GM19455 (cell line): ENCODE data around the gene TPK1.
"Not testable (repeated sequence)": the region's sequence is repeated elsewhere in the genome, so short reads cannot be mapped to it uniquely, and the experiment has no call there.

Source experiments
- ATAC-seq: cut with Tn5 transposase; IDR thresholded peaks from one replicate; pipeline ENCODE4 v1.9.1; 2021; ENCODE audit not compliant: unreplicated experiment

TPK1 gene

DNA sequence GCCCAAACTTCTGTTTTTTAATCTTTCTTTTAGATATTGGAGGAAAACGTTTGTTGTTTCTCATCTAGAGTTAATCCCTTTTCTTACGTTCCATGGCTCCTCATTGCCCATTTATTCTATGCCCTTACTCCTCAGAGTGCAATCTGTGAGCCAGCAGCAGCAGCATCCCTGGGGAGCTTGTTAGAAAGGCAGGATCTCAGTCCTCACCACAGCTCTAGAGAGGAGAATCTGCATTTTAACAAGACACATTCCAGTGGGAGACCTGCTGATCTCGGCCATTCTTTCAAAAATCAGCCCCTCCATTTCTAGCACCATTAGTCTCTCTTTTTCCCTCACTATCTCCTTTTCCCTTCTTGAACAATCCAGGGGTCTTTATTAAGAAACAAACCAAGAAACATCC, 348.0 kb downstream of the TPK1 start:
- no peak for ATAC-seq

DNA sequence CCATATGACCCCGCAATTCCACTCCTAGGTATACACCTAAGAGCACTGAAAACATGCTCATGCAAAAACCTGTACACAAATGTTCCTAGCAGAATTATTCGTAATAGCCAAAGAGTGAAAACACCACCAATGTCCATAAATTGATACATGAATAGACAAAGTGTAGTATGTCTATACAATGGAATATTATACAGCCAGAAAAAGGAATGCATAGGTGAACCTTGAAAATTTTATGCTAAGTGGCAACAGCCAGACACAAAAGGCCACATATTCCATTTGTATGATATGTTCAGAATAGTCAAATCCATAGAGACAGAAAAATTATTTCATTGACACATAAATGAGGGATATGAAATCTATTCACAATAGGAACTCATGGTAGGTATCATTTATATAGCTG, 351.4 kb downstream of the TPK1 start:
- no peak for ATAC-seq

DNA sequence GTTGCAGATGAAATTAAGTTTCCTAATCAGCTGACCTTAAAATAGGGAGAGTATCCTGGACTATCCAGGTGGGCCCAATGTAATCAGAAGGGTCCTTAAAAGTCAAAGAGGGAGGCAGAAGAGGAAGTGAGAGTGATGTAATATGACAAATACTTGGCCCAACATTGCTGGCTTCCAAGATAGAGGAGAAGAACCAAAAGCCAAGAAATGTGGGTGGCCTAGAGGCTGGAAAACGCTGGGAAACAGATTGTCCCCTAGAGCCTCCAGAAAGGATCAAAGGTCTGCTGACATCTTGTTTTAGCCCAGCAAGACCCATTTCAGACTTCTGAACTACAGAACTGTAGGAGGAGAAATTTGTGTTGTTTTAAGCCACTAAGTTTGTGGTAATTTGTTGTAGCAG, 352.7 kb downstream of the TPK1 start:
- no peak for ATAC-seq

DNA sequence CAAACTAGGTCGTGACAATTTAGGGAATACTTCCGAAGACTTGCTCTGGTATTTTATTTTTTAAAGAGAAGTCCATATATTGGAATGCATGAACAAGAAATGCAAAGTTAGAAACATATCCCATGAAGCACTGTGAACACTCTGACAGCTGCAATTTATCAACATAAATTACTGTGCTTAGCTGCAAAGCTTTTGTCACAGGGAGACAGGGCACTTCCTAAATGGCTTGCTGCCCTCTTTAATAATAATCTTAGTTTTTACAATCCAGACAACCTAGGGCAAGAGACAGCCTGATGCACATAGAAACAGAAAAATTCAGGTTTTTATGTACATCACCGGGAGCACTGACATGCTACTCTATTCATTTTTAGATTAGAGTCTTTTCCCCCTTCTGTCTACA, 354.0 kb downstream of the TPK1 start:
- ATAC-seq: no peak

DNA sequence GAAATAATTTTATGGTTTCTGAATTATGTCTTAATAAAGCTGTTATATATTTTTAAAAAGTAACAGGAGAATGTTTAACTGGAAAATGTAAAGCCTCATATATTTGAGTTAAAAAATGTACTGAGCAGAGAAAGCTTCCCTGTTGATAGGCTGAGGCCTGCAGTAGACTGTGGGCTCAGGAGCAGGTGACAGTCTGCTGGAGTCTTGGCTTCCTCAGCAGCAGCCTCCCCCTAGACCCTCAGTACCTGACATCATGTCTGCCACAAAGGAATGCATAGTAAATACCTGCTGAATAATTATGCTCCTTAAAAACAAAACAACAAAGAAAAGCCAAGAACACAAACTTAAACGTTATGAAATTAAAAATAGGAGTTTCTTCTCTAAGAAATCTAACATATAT, 358.5 kb downstream of the TPK1 start:
- ATAC-seq: no peak

DNA sequence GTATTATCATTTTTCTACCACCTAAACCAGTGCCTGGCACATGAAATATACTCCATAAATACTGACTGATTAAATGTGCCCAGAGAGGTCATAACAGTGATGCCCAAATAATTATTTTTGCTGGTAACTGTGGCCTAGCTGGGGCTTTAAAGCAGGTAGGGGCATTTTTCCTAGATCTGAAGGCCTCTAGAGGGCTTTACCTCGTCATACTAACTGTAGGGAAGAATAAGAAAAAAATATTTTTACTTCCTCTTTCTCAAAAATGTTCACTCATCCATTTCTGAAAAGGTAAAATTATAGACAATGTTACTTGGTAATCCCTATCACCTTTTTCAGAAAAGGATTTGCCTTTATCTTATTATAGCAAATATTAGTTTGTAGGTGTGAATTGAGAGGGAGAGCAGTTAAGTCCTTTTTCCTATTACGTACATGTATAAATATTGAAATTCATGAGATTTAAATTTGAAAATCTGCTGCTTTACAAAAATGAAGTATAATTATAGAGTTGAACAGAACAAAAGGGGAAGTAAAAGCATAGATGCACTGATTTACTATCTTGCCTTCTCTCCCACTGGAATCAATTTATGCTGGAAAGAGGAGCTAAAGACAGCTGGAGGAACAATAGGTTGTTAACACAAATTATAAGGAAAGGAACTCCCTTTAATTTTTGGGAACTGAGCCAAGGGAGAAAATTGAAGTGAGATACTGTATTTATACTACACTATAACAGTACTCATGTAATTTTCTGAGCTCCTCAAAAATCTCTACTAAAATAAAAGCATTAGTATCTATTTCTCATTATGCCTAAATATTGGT, 360.8 kb downstream of the TPK1 start:
- no peak for ATAC-seq

DNA sequence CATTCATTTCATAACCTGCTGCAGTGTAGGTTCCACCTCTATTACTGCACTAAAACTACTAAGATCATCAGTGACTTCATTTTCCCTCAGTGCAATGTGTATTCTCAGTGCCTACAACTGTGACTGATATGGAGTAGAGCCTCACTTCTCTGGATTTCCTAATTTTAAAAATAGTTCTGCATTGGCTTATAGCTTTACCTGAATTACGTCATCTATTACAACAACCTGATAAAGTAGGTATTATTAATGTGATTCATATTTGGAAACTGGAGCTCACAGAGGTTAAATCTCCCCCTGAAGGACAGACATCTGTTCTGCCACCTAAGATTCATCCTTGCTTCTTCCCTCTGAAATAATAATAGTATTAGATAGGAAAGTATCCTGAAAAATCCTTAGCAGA, 361.5 kb downstream of the TPK1 start:
- no peak for ATAC-seq

DNA sequence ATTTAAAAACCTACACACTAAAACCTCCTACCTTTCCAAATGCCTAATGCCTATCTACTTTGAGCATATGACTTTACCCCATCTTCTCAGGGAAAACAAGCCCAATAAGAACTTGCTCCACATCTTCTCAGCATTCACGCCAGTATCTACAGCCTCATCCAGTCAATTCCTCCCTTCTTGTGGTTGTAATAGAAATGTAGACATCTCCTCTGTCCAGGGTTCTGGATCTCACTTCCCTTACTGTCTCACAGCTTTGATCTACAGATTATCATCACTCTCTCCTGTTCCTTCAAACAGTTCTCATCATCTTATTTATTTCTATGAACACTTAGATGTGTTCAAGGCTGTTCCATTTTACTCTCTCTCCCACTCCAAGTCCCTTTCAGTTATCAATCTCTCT, 361.9 kb downstream of the TPK1 start:
- no peak for ATAC-seq

DNA sequence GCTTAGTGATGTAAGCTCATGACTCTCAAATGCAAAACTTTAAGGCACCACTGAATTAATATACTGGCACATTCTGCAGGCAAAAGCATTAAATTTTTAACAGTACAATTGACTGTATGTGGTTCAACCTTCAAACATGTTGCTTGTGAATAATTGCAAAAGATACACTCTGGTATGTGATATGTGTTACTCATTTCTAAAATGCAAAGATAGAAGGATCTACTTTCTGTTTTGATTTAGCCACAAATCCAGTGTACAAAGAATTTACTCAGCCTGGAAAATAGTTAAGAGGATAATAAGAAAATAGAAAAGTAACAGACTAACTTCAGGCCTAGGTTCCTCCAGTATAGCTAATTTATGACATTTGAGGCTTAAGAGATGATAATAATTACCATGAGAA, 365.8 kb downstream of the TPK1 start:
- ATAC-seq: no peak

DNA sequence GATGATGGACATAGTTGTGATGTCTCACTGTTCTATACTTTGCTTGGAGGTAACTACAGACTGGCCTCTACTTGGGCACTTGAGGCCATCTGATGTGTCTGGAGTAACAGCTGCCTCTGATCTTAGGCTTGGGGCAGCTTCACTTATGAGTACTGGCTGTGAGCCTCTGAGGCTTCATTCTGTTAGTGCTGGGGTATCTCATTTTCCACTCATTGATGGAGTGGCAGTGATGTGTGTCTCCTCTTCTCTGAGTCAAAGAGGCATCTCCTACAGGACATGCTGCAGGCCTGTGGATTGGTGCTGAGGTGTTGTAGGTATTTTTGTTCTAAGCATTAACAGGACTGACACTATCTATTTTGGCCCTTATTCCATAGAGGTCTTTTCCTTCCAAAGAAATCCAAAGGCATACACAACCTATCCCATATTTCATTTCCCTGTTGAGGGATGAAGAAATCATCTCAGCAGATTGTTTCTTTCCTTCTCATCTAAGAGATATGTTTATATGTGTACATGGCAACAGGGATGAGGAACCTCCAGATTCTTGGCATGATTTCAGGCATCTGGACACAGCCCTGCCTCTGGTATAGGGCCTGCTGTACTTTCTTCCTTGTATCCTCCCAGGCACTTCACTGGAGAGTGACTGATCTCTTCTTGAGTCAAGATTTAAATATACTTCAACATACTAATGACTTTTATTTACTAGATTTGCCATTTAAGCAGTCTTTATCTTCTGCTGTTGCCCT, 366.7 kb downstream of the TPK1 start:
- ATAC-seq: no peak

DNA sequence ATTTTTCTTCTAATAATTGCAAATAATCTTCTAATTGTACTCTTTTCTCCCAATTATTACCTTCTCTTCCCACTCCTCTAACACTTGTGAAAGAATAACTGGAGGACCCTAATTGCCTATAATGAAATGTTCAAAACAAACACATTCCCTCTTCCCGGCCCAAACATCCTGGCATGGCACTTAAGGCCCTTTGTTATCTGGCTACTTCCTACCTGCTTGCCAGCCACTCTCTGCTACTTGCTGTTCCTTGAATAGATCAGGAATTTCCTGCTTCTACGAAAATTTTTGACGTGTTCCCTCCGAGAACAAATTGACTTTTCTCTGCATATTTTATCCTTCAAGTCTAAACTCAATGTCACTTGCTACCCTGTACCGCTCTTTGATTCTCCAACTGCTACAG, 376.2 kb downstream of the TPK1 start:
- ATAC-seq: no peak

DNA sequence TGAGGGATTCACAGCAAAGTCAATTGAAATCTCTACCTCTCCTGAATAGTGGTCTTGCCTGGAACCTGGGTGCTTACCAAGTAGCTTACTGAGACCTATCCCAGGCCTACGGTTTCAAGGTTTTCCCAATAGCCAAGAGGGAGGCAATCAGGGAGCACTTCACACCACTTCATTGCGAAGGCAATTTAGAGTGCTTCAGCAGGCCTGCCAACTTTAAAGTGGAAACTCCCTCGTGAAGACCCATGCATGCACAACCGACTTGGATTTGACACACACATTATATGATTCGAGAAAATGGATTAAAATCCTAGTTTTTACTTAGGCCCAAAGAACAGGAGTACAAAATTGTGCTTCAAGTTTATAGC, 380.8 kb downstream of the TPK1 start:
- no peak for ATAC-seq

DNA sequence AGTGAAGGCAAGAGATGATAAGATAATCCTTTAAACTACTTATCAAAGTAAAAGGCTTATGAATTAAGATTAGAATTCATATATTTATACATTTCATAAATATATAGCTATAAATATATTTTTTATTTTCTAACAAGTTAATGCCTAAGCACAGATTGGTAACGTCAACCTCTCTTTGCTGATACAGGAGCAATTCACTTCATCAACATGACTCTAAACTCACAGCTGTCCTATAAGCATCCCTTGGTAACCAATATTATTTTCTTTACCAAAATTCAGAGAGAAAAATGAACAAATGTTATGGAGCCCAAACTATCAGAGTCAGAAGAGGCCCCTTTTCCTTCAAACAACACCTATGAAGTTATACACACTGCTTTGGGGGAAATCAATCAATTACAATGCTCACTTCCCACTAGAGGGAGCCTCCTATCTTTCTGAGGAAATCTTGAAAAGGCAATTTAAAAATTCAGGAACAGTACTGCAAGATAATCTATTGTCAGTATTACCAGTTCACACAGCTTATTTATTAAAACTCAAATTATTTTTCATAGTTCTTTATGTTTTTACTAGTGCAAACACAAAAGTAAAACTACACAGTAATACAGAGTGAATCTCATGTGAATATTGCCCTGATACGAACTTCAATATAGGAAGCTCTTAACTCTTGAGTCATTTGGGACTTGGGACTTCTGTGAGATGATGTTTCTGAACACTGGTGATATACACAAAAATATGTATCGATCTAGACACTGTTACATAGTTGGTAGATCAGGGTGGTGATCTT, 381.4 kb downstream of the TPK1 start:
- ATAC-seq: no peak

DNA sequence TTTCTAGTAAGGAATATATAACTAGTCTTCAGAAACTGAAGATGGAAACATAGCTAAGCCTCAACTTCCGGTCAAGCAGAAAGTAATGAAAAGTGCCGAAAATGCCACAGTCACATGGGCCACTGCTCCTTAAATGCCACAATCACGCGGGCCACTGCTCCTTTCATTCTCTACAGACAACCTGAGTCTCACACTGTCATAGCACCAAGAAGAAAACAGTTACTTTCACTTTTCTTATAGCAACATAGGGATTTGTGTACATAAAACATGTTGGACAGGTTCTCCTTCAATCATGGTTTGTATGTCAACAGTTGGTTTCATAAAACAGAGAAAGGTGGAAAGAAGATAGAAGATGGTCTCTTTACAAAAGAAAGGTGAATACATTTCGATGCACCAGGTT, 383.8 kb downstream of the TPK1 start:
- ATAC-seq: no peak

DNA sequence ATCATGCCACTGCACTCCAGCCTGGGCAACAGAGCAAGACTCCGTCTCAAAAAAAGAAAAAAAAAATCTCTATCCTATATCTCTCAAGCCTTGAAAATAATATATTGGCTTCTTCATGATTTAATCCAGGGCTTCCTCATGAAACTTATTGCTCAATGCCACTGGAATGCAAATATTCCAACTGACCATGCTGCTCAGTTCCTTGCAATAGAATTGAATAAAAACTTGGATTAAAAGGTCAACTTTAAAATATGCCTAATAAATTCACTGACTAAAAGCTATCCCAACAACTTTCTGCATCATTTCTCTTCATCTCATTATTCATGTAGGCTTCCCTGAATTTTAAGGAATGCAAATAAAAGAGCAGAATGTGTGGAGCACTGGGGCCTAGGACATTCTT, 390.3 kb downstream of the TPK1 start:
- no peak for ATAC-seq

DNA sequence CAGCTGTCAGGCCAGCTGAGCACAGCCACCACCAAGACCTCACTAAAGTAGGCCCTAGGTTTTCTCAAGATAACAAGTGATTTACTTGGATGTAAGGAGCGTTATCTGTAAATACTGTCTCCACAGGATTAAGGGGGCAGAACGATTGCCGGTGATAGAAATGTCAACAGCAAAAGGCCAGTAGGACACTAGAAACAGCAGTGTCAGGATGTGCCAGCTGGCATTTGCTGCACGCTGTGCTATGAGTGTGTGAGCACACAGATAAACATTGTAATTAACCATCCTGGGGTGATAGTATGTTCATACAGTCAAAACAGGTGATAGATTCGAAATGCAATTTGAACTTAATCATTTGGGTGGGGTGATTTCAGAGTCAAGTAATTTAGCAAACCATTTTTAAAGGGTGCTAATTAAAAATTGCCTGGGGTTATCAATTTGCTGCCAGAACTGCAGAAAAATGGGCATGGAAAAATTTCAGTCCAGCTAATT, 396.1 kb downstream of the TPK1 start:
- ATAC-seq: no peak

DNA sequence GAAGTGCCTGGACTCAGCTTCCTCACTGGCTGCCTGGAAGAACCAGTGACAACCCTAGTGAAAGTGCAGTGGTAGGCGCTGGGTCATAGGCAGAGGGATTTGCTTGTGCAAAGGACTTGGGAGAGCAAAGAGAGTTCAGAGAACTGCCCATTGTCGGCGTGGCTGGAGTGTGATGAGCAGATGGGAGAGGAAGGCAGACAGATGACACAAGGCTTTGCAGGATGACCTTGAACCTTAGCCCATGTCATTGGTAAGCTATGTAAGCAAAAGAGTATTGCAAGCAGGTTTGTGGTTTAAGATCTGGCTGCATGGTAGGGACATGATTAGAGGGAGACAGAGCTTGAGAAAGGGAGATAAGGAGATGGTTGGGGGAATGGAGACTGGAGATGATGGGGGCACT, 397.1 kb downstream of the TPK1 start:
- ATAC-seq: no peak

DNA sequence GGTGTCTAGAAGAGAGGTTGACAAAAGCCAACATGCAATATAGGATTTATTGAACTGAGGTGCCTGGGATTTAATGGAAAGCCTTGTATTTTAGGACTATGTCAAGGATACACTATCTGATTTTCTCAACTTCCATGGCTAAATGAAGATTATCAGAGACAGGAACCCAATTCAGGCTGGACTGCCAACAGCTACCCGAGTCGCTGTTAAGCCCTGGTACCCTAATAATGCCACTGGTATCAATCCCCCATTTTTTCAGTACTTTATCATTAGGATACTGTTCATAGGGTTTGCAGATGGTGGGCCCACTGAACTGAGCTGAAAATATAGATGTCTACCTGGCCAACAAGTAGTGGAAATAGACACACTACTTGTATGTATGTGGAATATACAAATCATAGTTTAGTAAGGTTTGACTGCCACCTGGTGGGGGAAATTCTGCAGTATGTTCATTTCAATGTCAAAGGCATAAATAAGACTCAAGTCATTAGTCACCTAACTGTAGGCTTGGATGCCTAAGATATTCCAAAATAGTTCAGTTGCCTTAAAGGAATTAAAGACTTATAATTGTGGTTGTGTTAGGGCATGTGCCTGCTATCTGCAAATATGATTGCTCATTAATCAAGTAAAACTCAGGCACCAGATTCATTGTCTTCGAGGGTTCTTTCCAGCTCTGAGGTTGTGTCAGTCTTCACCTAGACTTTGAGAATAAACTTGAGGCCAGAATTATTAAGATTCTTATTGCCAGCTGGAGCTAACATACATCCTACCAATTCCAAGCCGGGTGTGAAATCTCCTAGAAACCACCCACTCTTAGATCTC, 398.3 kb downstream of the TPK1 start:
- peak; percentile 74 for ATAC-seq

DNA sequence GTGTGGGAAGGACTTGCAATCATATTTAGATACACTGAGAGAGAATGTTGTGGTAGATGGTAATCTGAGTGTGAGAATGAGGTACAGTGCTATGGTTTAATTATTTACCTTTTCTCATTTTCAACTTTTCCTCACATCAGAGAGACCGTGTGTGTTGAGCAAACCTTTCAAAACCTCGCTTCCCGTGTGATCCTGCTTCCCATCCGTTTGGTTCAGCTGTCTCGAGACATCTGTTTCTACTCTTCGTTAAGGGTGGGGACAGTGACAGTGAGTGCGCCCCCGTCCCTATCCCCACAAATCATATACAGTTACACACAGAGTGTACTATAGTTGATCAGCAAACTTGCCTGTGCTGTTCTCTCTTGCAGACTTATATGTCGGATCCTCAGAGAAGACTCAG, 399.4 kb downstream of the TPK1 start:
- ATAC-seq: no peak

DNA sequence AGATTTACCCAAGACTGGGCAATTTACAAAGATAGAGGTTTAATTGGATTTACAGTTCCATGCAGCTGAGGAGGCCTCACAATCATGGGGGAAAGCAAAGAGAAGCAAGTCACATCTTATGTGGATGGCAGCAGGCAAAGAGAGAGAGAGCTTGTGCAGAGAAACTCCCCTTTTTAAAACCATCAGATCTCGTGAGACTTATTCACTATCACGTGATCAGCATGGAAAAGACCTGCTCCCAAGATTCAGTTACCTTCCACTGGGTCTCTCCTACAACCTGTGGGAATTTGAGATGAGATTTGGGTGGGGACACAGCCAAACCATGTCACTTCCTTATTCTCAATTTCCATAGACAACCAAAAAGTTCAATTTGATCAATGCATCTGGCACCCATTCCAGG, 407.4 kb downstream of the TPK1 start:
- ATAC-seq: no peak

DNA sequence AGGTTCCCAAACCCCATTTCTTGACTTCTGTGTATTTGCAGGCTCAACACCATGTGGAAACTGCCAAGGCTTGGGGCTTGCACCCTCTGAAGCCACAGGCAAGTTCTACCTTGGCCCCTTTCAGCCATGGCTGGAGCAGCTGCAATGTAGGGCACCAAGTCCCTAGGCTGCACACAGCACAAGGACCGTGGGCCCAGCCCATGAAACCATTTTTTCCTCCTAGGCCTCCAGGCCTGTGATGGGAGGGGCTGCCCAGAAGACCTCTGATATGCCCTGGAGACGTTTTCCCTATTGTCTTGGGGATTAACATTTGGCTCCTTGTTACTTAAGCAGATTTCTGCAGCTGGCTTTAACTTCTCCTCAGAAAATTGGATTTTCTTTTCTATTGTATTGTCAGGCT, 408.3 kb downstream of the TPK1 start:
- not testable (repeated sequence) for ATAC-seq
